ENCODE measurements around the gene DDX10.

The DDX10 gene

GRCh38 chr11:108926841-108927577, 262.1 kb downstream of the DDX10 start:
- no peaks in the 10 kb centered on the region for H3K27me3 ChIP-seq
- intact Hi-C loops (cut with DNase I; ENCODE audit: low total_unique reads), result no loop called here
- H3K4me3 ChIP-seq, result no peak overlapping the region
- TF ChIP-seq, protein P1, sequence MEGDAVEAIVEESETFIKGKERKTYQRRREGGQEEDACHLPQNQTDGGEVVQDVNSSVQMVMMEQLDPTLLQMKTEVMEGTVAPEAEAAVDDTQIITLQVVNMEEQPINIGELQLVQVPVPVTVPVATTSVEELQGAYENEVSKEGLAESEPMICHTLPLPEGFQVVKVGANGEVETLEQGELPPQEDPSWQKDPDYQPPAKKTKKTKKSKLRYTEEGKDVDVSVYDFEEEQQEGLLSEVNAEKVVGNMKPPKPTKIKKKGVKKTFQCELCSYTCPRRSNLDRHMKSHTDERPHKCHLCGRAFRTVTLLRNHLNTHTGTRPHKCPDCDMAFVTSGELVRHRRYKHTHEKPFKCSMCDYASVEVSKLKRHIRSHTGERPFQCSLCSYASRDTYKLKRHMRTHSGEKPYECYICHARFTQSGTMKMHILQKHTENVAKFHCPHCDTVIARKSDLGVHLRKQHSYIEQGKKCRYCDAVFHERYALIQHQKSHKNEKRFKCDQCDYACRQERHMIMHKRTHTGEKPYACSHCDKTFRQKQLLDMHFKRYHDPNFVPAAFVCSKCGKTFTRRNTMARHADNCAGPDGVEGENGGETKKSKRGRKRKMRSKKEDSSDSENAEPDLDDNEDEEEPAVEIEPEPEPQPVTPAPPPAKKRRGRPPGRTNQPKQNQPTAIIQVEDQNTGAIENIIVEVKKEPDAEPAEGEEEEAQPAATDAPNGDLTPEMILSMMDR (IDR thresholded peaks at IDR 0.05), result no peak
- no peaks in the 10 kb centered on the region for H3K9me3 ChIP-seq
- no peaks in the 10 kb centered on the region for H3K36me3 ChIP-seq
- no peak for DNase-seq
- H3K27ac ChIP-seq, result no peak overlapping the region
- H3K4me1 ChIP-seq, result no peaks in the 10 kb centered on the region

- no peak overlapping the region for H3K27ac ChIP-seq
- H3K9me3 ChIP-seq, result no peaks in the 10 kb centered on the region
- no peaks in the 10 kb centered on the region for H3K27me3 ChIP-seq
- TF ChIP-seq, protein P1 (IDR thresholded peaks at IDR 0.05), result no peak
- no peaks in the 10 kb centered on the region for H3K4me1 ChIP-seq
- H3K36me3 ChIP-seq, result no peaks in the 10 kb centered on the region
- H3K4me3 ChIP-seq, result no peak overlapping the region
- DNase-seq, result no peak
- intact Hi-C loops (cut with DNase I; ENCODE audit: low total_unique reads), result no loop called here
Measured at GRCh38 chr11:108927791-108928545, 263.1 kb downstream of the DDX10 start.

GRCh38 chr11:108929241-108929640, 264.4 kb downstream of the DDX10 start:
- no peaks in the 10 kb centered on the region for H3K36me3 ChIP-seq
- H3K9me3 ChIP-seq, result no peaks in the 10 kb centered on the region
- H3K4me1 ChIP-seq, result no peaks in the 10 kb centered on the region
- no peak for DNase-seq
- no peaks in the 10 kb centered on the region for H3K27me3 ChIP-seq
- no peak overlapping the region for H3K27ac ChIP-seq
- no peak overlapping the region for H3K4me3 ChIP-seq
- TF ChIP-seq, protein P1 (IDR thresholded peaks at IDR 0.05), result no peak
- intact Hi-C loops (cut with DNase I; ENCODE audit: low total_unique reads), result no loop called here

- no peaks in the 10 kb centered on the region for H3K27me3 ChIP-seq
- intact Hi-C loops (cut with DNase I; ENCODE audit: low total_unique reads), result no loop called here
- no peaks in the 10 kb centered on the region for H3K4me1 ChIP-seq
- TF ChIP-seq, protein P1 (IDR thresholded peaks at IDR 0.05), result no peak
- no peaks in the 10 kb centered on the region for H3K36me3 ChIP-seq
- H3K4me3 ChIP-seq, result no peak overlapping the region
- H3K27ac ChIP-seq, result no peak overlapping the region
- no peak for DNase-seq
- H3K9me3 ChIP-seq, result no peaks in the 10 kb centered on the region
Measured at GRCh38 chr11:108931168-108931567, 266.3 kb downstream of the DDX10 start.

GRCh38 chr11:108933630-108934029, 268.8 kb downstream of the DDX10 start:
- H3K27ac ChIP-seq, result no peak overlapping the region
- no peak overlapping the region for H3K4me3 ChIP-seq
- no peaks in the 10 kb centered on the region for H3K9me3 ChIP-seq
- H3K27me3 ChIP-seq, result no peaks in the 10 kb centered on the region
- no peaks in the 10 kb centered on the region for H3K36me3 ChIP-seq
- no peaks in the 10 kb centered on the region for H3K4me1 ChIP-seq
- intact Hi-C loops (cut with DNase I; ENCODE audit: low total_unique reads), result no loop called here
- no peak for DNase-seq
- TF ChIP-seq, protein P1 (IDR thresholded peaks at IDR 0.05), result no peak
